Activated CD8-positive, alpha-beta memory T cell treated with anti-CD3 and anti-CD28 coated beads for 4 hours (primary cell): ENCODE results near the gene STRN3.
"Not testable (repeated sequence)": the region's sequence is repeated elsewhere in the genome, so short reads cannot be mapped to it uniquely, and the experiment has no call there.

Experiments used
- DNase-seq, 2 donors: peaks; one replicate each; pipeline ENCODE4 v3.0.0-alpha.2; 2020; ENCODE audit warnings: low read depth in 2 of 2

Gene STRN3

GRCh38 chr14:30907659-30908057 is 118.5 kb downstream of the STRN3 start:
- DNase-seq = no peak

- DNase-seq = no peak
Measured at GRCh38 chr14:30906752-30907658, 119.2 kb downstream of the STRN3 start.

DNA sequence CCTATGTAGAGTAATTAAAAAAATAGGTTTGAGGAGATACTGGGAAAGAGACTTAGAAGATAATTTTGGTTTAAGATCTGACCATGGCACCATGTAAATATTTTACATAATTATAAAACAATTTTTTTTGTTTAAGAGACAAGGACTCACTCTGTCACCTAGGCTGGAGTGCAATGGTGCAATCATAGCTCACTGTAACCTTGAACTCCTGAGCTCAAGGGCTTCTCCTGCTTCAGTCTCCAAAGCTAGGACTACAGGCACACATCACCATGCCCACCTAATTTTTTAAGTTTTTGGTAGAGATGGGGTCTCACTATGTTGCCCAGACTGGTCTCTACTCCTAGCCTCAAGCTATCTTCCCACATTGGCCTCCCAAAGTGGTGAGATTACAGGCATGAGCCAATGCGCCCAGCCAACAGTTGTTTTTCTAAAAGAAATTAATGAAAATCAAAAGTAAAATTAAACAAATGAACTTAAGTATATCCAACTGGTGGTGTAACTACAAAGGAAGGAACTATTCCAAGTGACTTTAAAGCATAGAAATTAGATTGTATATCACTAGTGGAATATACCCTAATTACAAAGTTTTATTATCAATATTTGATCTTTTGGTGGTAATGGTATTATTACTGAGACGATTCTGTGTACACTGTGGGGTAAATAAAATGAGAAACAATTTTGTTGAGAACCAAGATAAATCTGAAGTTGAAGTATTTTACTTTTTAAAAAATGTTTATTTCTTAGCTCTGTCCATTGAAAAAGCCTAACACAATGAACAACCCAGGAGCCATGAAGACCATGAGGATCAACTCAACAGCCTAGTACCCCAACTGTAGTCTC is 122.7 kb downstream of the STRN3 start:
- DNase-seq = no peak

GRCh38 chr14:30897121-30897520 is 129.1 kb downstream of the STRN3 start:
- DNase-seq = not testable (repeated sequence)

DNA sequence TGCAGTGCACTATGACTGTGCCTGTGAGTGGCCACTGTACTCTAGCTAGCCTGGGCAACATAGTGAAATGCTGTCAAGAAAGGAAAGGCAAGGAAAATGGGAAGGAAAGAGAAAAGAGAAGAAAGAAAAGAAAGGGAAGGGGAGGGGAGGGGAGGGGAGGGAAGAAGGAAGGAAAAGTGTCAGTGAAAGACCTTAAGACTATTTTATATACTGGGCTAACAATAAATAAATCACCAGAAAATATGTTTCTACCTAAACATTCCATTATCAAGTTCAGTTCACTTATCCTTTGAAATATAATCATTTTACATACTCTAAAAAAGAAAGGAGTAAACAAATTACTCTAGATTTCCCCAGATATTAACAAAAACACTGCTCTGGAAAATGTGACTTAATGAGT is 129.7 kb downstream of the STRN3 start:
- no peak for DNase-seq

GRCh38 chr14:30894923-30895515 is 131.2 kb downstream of the STRN3 start:
- no peak for DNase-seq

GRCh38 chr14:30893819-30894218 is 132.4 kb downstream of the STRN3 start:
- DNase-seq = no peak

- DNase-seq = no peak
Measured at GRCh38 chr14:30889244-30889594, 137.0 kb downstream of the STRN3 start.

GRCh38 chr14:30888480-30889243 is 137.5 kb downstream of the STRN3 start:
- DNase-seq = no peak

DNA sequence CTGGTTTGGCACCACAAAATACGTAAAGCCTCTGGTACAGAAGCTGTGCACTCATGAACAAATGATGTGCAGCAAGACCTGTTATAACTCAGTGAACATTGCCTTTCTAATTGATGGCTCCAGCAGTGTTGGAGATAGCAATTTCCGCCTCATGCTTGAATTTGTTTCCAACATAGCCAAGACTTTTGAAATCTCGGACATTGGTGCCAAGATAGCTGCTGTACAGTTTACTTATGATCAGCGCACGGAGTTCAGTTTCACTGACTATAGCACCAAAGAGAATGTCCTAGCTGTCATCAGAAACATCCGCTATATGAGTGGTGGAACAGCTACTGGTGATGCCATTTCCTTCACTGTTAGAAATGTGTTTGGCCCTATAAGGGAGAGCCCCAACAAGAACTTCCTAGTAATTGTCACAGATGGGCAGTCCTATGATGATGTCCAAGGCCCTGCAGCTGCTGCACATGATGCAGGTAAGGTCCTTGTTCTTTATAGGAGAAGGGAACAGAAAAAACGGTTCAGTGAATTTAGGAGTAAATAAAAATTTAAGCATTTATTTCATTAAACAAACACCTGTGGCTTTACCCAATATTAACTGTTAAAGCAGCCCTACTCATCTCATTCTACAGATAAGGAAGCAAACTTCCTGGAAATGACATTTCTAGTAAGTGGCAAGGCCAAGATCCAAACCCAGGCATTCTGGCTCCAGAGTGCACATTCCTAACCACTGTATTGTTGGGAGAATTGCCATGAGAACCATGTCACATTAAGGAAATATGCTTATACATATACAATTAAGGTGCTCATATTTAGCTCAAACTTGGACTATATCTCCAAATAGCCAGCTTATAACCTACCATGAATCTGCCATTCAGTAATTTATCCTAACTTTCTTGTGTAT is 140.1 kb downstream of the STRN3 start:
- DNase-seq = no peak

DNA sequence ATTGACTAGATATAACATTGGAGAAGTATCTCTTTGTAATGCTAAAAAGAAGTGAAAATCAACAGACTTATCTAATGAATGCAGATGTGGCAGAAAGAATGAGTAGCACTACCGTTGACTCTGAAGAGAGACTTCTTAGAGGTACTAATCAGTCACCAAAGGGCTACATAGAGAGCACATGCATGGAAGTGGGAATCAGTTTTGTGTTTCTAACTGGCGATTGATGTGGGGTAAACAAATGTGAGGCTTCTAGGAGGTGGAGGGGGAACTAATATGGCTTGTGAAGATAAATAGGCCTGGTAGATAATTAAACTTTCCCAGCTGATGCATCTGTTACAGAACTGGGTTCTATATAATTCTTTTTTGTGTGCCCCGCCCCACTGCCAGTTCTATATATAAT is 141.3 kb downstream of the STRN3 start:
- no peak for DNase-seq

DNA sequence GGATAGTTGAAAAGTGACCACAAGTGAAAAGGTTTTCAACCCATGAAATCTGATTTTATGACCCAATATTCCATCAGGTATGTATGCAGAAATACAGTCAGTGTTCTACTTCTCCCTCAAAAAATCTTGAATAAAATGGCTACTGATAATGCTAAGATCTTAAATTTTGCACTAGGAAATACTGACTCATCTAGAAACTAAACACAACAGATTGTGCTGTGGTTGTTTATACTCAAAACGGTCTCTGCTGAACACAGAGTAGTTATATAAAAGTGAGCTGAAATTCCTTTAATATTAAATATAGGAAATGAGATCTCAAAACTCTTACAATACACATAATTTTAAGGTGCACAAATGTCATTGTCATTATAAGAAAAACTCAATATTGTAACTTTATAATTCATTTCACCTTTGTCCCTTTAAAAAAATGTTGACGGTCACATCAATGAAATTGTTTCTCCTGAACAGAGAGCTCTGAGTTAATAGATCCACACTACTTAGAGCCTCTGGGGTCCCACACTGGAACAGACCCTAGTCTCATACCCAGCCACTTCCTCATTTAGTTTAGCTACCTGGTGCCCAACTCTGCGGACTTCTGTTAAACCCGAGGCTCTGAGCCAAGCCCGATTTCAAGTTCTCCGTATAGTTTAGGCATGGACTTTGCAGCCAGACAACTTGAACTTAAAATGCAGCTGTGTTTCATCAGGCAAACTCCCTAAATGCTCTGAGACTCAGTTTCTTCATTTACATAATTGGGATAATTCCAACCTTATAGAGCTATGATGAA is 142.5 kb downstream of the STRN3 start:
- no peak for DNase-seq

- DNase-seq = no peak
Measured at GRCh38 chr14:30882431-30882830, 143.7 kb downstream of the STRN3 start.

- DNase-seq = no peak
Measured at GRCh38 chr14:30876692-30877091, 149.5 kb downstream of the STRN3 start.

DNA sequence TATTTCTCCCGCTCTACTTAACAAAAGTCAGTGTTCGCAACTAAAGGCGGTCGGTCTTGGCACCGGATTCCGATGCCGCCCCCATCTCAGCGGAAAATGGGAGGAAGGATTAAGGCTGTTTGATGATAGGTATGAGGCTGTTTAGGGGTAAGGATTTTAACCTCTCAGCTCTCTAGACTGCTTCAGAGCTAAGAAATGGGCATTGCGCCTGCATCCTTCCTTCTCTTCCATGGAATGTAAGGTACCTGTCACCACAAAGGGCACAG is 150.5 kb downstream of the STRN3 start:
- no peak for DNase-seq

- no peak for DNase-seq
Measured at GRCh38 chr14:30874999-30875787, 151.0 kb downstream of the STRN3 start.

DNA sequence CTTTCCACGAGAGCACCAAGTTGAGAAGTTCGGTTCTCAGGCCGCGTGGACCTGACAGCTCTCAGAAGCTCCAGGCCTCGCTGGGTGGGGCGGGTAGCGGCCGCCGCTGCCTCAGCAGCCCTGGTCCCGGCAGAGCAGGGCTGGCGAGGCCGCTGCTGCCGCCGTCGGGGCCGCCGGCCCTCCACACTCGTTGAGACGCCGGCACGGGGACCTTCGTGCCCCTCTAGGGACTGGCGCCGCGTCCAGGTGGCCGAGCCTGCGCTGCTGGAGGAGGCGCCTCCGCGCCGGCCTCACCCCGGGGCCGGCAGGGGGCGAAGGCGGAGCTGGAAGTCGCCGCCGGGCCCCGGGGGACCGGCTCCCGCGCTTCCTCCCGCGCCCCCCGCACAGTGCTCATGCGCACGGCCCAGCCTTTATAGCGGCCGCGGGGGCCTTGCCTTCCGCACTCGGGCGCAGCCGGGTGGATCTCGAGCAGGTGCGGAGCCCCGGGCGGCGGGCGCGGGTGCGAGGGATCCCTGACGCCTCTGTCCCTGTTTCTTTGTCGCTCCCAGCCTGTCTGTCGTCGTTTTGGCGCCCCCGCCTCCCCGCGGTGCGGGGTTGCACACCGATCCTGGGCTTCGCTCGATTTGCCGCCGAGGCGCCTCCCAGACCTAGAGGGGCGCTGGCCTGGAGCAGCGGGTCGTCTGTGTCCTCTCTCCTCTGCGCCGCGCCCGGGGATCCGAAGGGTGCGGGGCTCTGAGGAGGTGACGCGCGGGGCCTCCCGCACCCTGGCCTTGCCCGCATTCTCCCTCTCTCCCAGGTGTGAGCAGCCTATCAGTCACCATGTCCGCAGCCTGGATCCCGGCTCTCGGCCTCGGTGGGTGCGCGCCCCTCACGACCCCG is 151.8 kb downstream of the STRN3 start, which contains the start of gene COCH:
TSS of gene COCH (plus strand) at position 440 of the 879 bp plus-strand sequence. CDS start at position 820, 380 bp downstream.
- DNase-seq = no peak
